SJCRH30 (cell line): ENCODE results near the gene STRA8. TPM values are rescaled to one million over a fixed set of nuclear protein-coding genes. Genes with fewer than 3 reads are reported as not detected.
"Not testable (repeated sequence)": the region's sequence is repeated elsewhere in the genome, so short reads cannot be mapped to it uniquely, and the experiment has no call there.

Experiments used
- DNase-seq, 2 experiments: peaks; one replicate each; pipeline ENCODE4 v3.0.0-alpha.2; 2015 to 2020
- H3K27ac ChIP-seq: fragments of 250-450 bp; sonication (Bioruptor Pico); 2 replicates; pipeline ENCODE4 v1.5.1; 2020; ENCODE audit warnings: mild to moderate bottlenecking, moderate library complexity
- H3K27me3 ChIP-seq: fragments of 250-450 bp; sonication (Bioruptor Pico); 2 replicates; pipeline ENCODE4 v1.5.1; 2020; ENCODE audit warnings: mild to moderate bottlenecking, moderate library complexity
- H3K36me3 ChIP-seq: fragments of 250-450 bp; sonication (Bioruptor Pico); 2 replicates; pipeline ENCODE4 v1.5.1; 2020; ENCODE audit warnings: mild to moderate bottlenecking, moderate library complexity
- H3K4me1 ChIP-seq: fragments of 250-450 bp; sonication (Bioruptor Pico); 2 replicates; pipeline ENCODE4 v1.5.1; 2020; ENCODE audit warnings: mild to moderate bottlenecking, moderate library complexity
- H3K4me3 ChIP-seq: fragments of 250-450 bp; sonication (Bioruptor Pico); 2 replicates; pipeline ENCODE4 v1.5.1; 2020; ENCODE audit warnings: mild to moderate bottlenecking, moderate library complexity
- H3K9me3 ChIP-seq: fragments of 250-450 bp; sonication (Bioruptor Pico); replicated peaks from 2 replicates; pipeline ENCODE4 v1.5.1; 2020; ENCODE audit warnings: mild to moderate bottlenecking, moderate library complexity
- total RNA-seq: library from RNA; depleted of rRNA; stranded (reverse); fragments of >200 nt; shearing (Covaris generic); gene quantifications from 2 replicates; pipeline ENCODE4 v1.2.3, GENCODE V29; 2014

Gene STRA8
- total RNA-seq, 1 experiment from 2014 or later: not detected

DNA sequence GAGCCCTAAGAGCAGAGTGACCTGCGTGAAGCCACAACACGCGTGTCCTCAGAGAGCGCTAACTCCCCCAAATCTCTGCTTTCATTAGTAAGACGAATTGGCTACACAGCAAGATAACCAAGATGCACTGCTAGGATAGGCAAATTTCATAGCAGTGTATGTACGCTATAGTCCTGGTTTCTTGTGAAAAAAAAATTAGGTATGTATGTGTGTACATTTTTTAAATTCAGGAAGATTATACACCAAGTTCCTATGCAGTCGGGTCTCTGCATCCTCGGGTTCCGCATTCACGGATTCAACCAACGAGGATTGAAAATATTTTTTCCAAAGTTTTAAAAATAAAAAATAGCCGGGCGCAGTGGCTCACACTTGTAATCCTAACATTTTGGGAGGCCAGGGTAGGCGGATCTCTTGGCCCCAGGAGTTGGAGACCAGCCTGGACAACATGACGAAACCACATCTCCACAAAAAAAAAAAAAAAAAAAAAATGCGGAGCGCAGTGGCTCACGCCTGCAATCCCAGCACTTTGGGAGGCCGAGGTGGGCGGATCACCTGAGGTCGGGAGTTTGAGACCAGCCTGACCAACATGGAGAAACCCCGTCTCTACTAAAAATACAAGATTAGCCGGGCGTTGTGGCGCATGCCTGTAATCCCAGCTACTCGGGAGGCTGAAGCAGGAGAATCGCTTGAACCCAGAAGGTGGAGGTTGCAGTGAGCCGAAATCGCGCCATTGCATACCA is 21.5 kb upstream of the STRA8 start:
- H3K27ac ChIP-seq: peak overlapping the region; percentile 82
- not testable (repeated sequence) for H3K36me3 ChIP-seq, H3K4me1 ChIP-seq, H3K9me3 ChIP-seq, H3K27me3 ChIP-seq
- peak; percentile 30 to 55 for DNase-seq
- peak overlapping the region; percentile 90 for H3K4me3 ChIP-seq

DNA sequence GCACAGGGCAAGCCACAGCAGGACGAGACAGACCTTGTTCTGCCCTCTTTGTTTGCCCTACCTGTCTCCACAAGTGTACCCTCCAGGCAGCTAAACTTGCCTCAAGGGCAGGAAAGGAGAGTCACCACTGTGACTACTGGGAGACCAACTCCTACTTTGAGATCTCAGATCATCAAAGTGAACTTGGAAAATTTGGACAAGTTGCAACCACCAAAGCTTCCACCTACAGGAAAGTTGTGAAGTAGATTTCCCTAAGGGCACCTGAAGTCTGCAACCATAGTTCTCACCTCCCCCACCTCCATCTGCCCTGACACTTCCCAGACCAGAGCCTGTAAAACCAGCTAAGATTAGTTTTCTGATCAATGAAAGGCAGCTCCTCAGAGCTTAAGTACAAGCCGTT is 19.8 kb upstream of the STRA8 start:
- no peaks in the 10 kb centered on the region; the same call in 1 of the 2 replicates for H3K27me3 ChIP-seq
- H3K4me1 ChIP-seq: no peaks in the 10 kb centered on the region
- H3K4me3 ChIP-seq: no peak overlapping the region
- DNase-seq: no peak
- H3K9me3 ChIP-seq: no peaks in the 10 kb centered on the region
- no peaks in the 10 kb centered on the region for H3K36me3 ChIP-seq
- H3K27ac ChIP-seq: no peak overlapping the region

DNA sequence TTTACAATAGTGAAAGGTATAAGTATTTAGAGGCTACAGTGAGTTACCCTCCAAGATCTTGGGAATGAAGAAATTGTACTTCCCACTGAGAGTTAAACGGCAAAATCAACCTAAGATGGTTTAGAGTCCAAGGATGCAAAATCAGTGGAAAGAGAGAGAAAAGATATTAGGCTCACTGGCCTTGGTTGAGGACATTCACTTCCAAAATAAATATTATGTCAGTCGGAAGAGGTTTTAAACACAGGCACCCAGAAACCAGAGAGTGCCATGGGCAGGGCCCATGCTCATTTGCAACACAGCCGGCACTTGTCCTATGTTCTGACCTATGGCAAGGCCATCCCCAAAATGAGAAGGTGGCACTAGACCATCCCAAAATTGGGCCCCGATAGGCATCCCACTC is 18.5 kb upstream of the STRA8 start:
- Histone ChIP-seq H3K4me3 (no peak overlapping the region), H3K4me1 (no peaks in the 10 kb centered on the region), H3K27me3 (no peaks in the 10 kb centered on the region; the same call in 1 of the 2 replicates)

DNA sequence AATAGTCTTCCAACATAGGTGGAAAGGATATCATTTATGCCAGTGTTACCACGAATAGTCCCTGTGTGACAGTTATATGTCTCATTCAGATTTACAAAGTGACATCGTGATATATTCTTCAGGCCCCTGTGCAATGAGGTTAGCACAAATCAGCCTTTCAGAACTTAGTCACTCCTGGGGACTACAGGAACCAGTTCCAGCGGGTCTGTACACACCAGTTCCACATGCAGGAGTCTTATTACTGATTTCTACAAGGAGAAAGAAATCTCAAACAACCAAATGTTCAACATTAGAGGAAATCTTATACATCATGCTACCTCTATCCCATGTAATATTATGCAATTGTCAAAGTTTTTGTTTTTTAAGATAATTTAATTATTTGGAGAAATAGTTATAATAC is 17.9 kb upstream of the STRA8 start:
- Histone ChIP-seq H3K36me3 (no peaks in the 10 kb centered on the region), H3K9me3 (no peaks in the 10 kb centered on the region), H3K4me3 (no peak overlapping the region), H3K27ac (no peak overlapping the region), H3K4me1 (no peaks in the 10 kb centered on the region), H3K27me3 (no peaks in the 10 kb centered on the region; the same call in 1 of the 2 replicates)
- no peak for DNase-seq

More for the DNA sequence above, 18.5 kb upstream of the STRA8 start:
- Histone ChIP-seq H3K9me3 (no peaks in the 10 kb centered on the region), H3K27ac (no peak overlapping the region), H3K36me3 (no peaks in the 10 kb centered on the region)
- no peak for DNase-seq

DNA sequence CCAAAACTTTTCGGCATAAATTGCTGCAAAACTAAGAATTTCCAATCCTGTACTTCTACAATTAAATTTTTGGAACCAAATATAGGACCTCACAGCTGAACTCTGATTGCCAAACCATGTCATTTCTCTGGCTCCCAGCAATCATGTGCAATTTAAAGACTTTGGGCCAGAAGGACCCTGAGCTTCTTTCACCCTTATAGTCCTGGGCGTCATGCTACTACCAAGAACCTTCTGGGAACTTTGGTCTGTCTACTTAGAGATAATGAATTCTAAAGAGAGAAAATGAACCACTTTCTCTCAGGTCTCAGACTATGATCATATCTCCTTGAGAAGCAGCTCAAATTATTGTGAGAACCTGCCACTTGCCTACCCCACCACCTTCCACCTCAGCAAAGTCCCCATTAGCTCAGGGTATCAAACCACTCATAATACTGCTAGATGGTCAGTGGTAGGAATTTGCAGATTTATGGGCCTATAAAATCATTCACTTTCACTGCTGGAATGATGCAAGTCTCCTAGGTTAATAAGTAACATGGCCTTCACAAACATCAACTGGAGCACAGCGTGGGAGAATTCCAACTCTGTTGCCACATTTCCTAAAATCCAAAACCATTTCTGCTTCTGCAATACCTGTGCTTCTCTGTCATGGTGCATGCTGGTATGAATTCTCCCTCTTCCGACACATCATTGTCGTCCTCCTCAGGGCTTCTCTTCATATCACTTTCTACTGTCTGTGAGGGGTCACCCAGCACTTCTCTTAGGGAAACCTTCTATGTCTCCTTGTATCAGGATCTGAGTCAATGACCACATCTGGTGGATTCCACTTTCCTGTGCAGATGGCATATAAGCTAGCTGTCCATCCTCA is 15.8 kb upstream of the STRA8 start:
- H3K9me3 ChIP-seq: no peaks in the 10 kb centered on the region
- H3K36me3 ChIP-seq: no peaks in the 10 kb centered on the region
- H3K4me1 ChIP-seq: no peaks in the 10 kb centered on the region
- H3K27ac ChIP-seq: no peak overlapping the region
- no peak overlapping the region for H3K4me3 ChIP-seq
- DNase-seq: no peak
- peaks cover 3% of the 10 kb centered on the region; the same call in 1 of the 2 replicates for H3K27me3 ChIP-seq

DNA sequence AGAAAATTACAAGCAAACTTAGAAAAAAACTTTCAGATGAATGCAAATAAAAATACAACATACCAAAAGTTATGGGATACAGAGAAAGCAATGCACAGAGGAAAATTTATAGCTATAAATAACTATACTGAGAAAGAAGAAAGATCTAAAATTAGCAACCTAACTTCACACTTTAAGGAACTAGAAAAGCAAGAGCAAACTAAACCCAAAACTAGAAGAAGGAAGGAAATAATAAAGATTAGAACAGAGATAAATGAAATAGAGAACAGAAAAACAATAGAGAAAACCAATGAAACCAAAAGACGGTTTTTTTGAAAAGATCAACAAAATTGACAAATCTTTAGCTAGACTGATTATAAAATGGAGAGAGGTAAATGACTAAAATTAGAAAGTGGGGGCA is 9.6 kb upstream of the STRA8 start:
- no peak for DNase-seq
- H3K36me3 ChIP-seq: no peaks in the 10 kb centered on the region; the same call in 1 of the 2 replicates
- 0 out of 2 replicates have a peak, but pooled peaks cover 3% of the 10 kb centered on the region for H3K27me3 ChIP-seq
- no peaks in the 10 kb centered on the region for H3K4me1 ChIP-seq
- H3K4me3 ChIP-seq: no peak overlapping the region
- peaks cover 5% of the 10 kb centered on the region; the same call in 1 of the 2 replicates for H3K9me3 ChIP-seq
- no peak overlapping the region for H3K27ac ChIP-seq

DNA sequence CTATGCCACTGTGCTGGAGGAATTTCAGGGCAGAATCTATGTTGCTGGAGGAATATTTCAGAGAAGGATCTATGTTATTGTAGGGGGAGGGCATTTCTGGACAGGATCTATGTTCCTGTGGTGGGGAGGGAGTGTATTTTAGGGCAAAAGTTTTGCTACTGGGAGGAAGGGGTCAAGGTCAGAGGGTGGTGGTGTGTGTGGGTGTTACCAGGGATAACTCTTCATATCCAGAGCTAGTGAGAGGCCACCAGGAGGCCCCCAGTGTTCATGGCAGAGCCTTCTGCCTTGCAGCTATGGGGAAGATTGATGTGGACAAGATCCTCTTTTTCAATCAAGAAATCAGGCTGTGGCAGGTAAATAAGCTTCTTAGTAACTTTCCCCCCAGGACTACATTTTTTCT is 2.0 kb upstream of the STRA8 start:
- no peak for DNase-seq
- Histone ChIP-seq H3K27ac (no peak overlapping the region), H3K9me3 (no peaks in the 10 kb centered on the region), H3K4me3 (no peak overlapping the region), H3K36me3 (no peaks in the 10 kb centered on the region), H3K27me3 (no peaks in the 10 kb centered on the region), H3K4me1 (no peaks in the 10 kb centered on the region)

DNA sequence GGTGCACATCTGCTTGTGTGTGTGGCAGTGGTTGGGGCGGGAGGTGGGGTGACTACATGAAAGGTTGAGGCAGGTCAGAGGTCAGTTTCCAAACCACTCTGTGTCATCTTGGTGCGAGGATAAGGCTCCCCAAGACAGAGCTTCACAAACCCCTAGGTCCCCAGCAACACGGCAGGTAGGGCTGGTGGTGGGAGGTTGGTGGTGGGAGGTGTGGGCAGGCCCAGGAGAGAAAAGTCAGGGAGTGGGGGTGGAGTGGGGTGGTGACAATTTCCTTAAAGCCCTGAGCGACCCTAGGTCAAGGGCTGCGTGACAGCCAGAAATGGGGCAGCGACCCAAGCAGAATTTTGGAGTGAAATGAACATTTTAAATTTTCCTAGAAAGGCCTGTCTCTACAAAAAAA is 1.6 kb upstream of the STRA8 start:
- no peak overlapping the region for H3K27ac ChIP-seq
- H3K4me3 ChIP-seq: no peak overlapping the region
- H3K4me1 ChIP-seq: no peaks in the 10 kb centered on the region
- no peaks in the 10 kb centered on the region for H3K9me3 ChIP-seq
- no peaks in the 10 kb centered on the region for H3K36me3 ChIP-seq
- no peaks in the 10 kb centered on the region for H3K27me3 ChIP-seq
- DNase-seq: no peak

DNA sequence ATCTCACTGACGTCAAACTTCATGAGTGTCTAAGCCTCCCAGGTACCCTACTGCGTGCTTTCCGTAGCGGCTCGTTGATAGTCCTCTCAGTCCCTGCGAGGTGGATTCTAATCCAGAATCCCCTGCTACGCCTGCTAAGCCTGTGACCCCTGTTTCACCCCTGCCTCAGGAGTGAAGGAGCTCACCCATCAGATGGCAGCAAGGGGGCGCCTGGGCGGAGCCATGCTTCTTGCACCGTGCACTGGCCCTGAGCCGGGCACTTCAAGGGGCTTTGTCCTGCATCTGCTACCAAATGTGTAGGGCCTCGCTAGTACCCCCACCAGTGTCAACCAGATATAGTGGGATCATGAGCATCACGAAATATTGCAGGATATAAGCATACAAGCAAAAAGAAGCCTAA is 918 bp upstream of the STRA8 start:
- DNase-seq: peak; percentile 18 to 37
- H3K36me3 ChIP-seq: no peaks in the 10 kb centered on the region

DNA sequence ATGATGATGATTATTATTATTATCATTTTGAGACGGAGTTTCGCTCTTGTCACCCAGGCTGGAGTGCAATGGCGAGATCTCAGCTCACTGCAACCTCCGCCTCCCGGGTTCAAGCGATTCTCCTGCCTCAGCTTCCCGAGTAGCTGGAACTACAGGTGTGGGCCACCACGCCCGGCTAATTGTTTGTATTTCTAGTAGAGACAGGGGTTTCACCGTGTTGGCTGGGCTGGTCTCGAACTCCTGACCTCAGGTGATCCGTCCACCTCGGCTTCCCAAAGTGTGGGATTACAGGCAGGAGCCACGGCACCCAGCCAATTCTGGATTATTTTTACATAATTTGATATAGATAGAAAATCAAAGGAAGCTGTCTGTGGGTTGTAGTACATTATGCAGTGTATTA is 457 bp downstream of the STRA8 start:
- DNase-seq, H3K36me3 ChIP-seq, H3K4me1 ChIP-seq, H3K9me3 ChIP-seq, H3K4me3 ChIP-seq, H3K27ac ChIP-seq, H3K27me3 ChIP-seq: not testable (repeated sequence)

More for the DNA sequence above, 918 bp upstream of the STRA8 start:
- Histone ChIP-seq H3K4me1 (no peaks in the 10 kb centered on the region), H3K27me3 (no peaks in the 10 kb centered on the region), H3K4me3 (no peak overlapping the region), H3K27ac (no peak overlapping the region), H3K9me3 (no peaks in the 10 kb centered on the region)

DNA sequence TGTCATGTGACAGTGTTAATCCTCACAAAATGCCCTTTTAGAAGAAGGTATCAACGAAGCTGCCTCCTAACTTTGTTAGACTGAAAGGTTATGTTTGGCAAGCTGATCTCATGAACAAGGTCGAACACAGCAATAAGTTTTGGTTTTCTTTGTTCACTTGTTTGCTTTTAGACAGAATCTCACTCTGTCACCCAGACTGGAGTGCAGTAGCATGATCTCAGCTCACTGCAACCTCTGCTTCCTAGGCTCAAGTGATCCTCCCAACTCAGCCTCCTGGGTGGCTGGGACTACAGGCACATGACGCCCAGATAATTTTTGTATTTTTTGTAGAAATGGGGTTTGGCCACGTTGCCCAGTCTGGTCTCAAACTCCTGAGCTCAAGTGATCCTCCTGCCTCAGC is 1.1 kb downstream of the STRA8 start:
- Histone ChIP-seq H3K27me3 (no peaks in the 10 kb centered on the region), H3K36me3 (no peaks in the 10 kb centered on the region), H3K4me1 (peaks cover 3% of the 10 kb centered on the region), H3K9me3 (no peaks in the 10 kb centered on the region), H3K4me3 (no peak overlapping the region), H3K27ac (no peak overlapping the region)
- DNase-seq: no peak

DNA sequence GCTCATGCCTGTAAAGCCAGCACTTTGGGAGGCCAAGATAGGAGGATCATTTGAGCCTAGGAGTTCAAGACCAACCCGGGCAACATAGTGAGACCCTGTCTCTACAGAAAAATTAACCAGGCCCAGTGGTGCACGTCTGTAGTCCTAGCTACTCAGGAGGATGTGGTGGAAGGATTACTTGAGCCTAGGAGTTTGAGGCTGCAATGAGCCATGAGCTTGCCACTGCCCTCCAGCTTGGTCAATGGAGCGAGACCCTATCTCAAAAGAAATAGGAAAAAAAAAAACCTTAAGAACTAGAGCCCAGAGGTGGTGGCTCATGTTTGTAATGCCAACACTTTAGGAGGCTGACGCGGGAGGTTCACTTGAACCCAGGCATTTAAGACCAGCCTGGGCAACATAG is 2.2 kb downstream of the STRA8 start:
- no peak overlapping the region for H3K27ac ChIP-seq
- H3K4me1 ChIP-seq: peaks cover 13% of the 10 kb centered on the region
- no peaks in the 10 kb centered on the region; the same call in 1 of the 2 replicates for H3K27me3 ChIP-seq
- no peaks in the 10 kb centered on the region for H3K36me3 ChIP-seq
- H3K9me3 ChIP-seq: no peaks in the 10 kb centered on the region
- H3K4me3 ChIP-seq: no peak overlapping the region
- no peak for DNase-seq

DNA sequence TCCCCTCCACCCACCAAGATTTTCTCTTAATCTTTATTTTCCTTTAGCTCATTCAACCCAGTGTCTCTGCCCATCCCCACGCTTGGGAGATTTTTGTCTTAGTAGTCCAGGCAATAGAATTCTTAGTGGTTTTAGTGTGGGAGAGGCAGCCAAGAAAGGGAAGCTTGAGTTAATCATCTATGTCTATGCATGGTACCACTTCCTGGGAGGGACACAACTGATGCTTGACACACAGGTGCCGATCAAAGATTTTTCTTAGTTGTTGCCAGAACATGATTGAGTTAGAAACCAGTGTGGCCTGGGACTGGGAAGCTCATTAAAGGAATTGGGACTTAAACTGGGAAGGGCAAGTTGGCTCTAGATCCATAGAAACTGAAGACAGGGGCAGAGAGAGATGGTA is 3.1 kb downstream of the STRA8 start:
- Histone ChIP-seq H3K27ac (no peak overlapping the region), H3K4me3 (no peak overlapping the region), H3K4me1 (peaks cover 13% of the 10 kb centered on the region), H3K36me3 (no peaks in the 10 kb centered on the region), H3K27me3 (no peaks in the 10 kb centered on the region; the same call in 1 of the 2 replicates), H3K9me3 (no peaks in the 10 kb centered on the region)
- no peak for DNase-seq

DNA sequence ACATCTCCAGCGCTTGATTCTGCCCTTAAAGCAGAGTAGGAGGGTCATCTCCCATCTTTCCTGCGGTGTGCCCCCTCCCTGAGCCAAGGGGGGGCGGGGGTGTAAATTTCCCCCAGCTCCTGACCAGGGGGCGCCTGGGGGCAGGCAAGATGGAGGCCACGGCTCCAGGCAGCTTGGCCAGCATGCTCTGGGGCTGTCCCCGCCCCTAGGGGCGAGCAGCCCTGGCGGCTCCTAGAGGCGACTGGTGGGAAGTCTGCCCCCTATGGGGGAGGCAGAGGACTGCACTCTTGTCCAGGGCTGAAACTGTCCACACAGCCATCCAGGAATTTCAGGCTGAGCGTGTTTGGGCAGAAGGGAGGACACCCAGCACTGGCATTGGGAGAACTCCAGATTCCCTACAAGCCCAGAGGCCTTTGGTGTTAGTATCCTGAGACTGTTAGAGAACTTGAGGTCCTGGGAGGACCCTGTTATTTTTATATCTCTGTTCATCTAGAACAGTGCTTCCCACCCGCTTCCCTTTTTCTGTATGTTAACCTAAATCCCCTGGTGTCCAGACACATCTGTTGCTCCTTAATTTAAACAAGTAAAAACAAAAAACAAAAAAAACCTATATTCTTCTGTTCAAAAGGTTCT is 4.6 kb downstream of the STRA8 start:
- no peaks in the 10 kb centered on the region; the same call in 1 of the 2 replicates for H3K27me3 ChIP-seq
- peaks cover 13% of the 10 kb centered on the region for H3K4me1 ChIP-seq
- H3K4me3 ChIP-seq: no peak overlapping the region
- no peak overlapping the region for H3K27ac ChIP-seq
- peak; percentile 28 to 37 for DNase-seq
- H3K36me3 ChIP-seq: no peaks in the 10 kb centered on the region
- H3K9me3 ChIP-seq: no peaks in the 10 kb centered on the region

DNA sequence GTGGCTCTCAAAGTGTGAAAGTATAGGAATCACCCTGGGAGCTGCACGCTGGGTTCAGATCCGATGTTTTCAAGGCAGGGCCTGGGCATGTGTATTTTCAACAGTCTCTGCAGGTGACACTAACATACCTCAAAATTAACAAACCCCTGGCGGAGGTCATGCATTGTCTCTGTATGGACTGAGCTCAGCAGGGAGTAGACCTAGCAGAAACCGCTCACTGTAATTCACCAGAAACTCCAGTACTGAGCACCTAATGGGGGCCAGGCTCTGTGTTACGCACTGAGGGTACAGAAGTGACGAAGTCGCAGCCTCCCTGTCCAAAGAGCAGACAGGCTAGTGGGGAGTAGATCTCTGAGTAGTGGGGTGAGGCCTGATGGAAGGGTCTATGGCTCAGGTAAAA is 5.6 kb downstream of the STRA8 start:
- Histone ChIP-seq H3K9me3 (no peaks in the 10 kb centered on the region), H3K27me3 (no peaks in the 10 kb centered on the region; the same call in 1 of the 2 replicates), H3K4me1 (peaks cover 13% of the 10 kb centered on the region), H3K36me3 (no peaks in the 10 kb centered on the region), H3K27ac (no peak overlapping the region), H3K4me3 (no peak overlapping the region)
- DNase-seq: no peak
